Activated CD4-positive, alpha-beta T cell treated with anti-CD3 and anti-CD28 coated beads, Interleukin-2, amount 50 U/mL, for 24 hours (primary cell): Measurements from ENCODE around the gene TUBB2A.
A peak's percentile ranks its signal among the peaks of the same experiment; 100 is the strongest.

Source experiments
- DNase-seq, 2 donors: peaks; one replicate each; pipeline ENCODE4 v3.0.0-alpha.2; 2020; ENCODE audit warnings: low read depth in 1 of 2, low spot score in 1 of 2

Gene TUBB2A

GRCh38 chr6:3124667-3125066, 32.7 kb downstream of the TUBB2A start:
- no peak for DNase-seq

DNA sequence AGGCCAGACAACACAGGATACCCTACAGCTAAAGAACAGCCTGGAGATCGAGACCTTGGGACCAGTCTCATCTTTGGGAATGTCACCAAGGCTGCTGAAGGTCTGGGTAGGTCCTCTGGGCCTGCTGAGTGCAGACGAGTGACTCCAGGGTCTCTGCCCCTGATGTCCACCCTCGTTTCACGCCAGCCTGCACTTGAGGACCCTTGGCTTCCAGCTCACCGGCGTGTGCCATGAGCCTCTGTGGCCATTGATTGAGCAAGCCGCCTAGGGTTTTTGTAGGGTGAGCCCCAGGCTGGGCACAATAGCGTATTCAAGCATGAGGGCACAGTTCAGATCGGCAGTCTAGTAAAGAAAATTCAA, 34.5 kb downstream of the TUBB2A start:
- DNase-seq, result no peak

DNA sequence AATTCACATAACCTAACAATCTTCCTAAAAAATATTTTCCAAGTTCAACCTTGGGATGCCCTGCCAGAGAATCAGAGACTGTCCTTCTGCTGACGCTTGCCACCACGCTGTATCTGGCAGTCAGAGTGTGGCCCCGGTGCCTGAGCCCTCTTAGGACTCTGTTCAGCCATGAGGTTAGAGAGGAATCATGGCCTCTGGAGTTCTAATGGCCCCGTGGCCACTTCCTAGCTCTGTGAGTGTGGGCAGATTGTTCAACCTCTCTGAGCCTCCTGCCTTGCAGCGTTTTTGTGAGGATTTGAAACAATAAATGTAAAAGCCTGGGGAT, 36.6 kb downstream of the TUBB2A start:
- no peak for DNase-seq

DNA sequence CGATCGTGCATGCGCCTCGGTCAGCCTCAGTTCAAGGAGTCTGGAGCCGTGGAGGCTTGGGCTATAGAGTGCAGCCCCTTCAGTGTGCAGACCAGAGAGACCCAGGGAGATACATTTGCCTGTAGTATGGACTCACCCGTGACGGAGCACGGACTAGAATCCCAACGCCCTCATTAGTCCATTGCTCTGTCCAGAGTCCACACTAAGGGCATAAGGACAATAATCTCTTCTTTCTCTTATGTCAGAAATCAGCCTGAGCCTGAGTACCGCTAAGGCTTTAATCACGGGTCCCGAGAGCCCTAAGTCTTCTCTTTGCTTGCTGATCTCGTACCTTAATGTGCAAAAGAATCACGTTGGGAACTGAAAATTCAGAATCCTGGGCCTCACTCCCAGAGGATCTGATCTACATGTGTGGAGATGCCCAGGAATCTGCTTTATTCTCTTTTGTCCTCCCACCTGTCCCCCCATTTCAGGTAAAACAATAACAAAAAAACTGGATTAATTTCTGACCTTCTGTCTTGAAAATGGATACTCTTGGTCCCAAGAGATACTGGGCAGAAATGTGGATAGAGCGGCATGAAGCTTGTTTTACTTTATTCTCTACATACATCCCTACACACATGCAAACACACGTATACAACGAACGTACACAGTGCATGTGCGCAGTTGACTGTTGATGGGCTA, 38.2 kb downstream of the TUBB2A start:
- DNase-seq, result no peak

DNA sequence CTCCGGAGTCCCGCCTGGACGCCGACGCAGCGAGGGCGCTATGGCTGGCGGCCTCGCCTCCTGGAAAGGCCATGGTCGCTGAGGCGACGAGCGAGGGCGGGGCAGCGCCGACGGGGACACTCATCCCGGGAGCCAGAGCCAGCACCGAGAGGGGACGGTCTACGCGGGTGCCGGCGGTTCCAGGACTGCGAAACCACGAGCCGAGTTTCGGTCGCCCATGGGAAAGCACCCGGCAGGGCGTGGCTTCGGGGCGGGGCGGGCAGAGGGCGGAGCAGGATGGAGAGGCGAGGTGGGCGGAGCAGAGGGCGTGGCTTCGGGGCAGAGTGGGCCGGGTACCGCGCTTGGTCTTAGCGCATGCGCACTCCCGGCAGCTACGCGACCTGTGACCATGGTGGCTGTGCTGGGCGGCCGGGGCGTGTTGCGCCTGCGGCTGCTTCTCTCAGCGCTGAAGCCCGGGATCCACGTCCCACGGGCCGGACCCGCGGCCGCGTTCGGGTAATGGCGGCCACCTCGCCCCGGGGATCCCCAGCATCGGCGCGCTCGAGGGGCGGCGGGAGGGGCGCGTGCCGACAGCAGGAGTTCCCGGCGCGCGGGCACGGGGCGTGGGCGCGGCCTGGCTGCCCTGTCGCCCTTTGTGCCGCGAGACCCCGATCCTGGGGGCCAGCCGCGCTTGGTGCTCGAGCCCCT, 38.8 kb downstream of the TUBB2A start, which contains the start of gene BPHL:
Gene BPHL, plus strand, starts transcription at position 359 of the 687 bp plus-strand sequence. Its CDS starts 30 bp downstream, at position 389.
- peak; percentile 99 for DNase-seq

DNA sequence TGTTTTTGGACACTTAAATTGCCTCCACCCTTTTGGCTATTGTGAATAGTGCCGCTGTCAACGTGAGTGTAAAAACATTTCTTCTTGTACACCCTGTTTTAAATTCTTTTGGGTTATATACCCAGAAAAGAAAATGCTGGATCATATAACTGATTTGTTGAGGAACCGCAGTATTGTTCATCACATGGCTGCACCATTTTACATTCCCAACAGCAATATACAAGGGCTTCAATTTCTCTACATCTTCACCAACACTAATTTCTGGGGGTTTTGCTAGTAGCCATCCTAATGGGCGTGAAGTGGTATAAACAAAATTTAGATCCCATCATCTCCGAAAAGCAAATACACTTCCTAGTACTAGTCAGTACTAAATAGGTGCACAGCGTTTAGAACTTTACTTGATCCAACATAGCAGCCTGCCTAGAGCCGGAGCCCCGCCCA, 39.4 kb downstream of the TUBB2A start:
- DNase-seq, result no peak

GRCh38 chr6:3114377-3114776, 43.0 kb downstream of the TUBB2A start:
- no peak for DNase-seq

DNA sequence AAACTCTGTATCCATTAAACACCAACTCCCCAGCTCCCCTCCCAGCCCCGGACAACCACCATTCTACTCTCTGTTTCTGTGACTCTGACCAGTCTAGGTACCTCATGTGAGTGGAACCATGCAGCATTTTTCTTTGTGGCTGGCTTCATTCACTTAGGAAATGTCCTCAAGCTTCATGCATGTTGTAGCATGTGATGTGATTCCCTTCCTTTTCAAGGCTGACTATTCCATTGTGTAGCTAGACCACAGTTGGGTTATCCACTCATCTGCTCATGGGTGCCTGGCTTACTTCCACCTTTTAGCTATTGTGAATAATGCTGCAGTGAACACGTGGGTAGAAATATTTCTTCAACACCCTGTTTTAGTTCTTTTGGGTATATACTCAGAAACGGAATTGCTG, 47.6 kb downstream of the TUBB2A start:
- DNase-seq, result no peak

- DNase-seq, result no peak
These were observed 48.5 kb downstream of the TUBB2A start for GRCh38 chr6:3108746-3109414.
